HCT116 (cell line): Measurements from ENCODE around the gene CASP8. TPM values are rescaled to one million over a fixed set of nuclear protein-coding genes. Genes with fewer than 3 reads are reported as not detected.

Experiments used
- ATAC-seq: fragments of 200-7000 bp; cut with Tn5 transposase; 2 replicates; pipeline ENCODE4 v1.9.1; 2020; ENCODE audit warnings: mild to moderate bottlenecking, moderate library complexity
- BruUV-seq: library from RNA; stranded (reverse); fragments of 400-500 nt; replicated peaks from 2 replicates; lab custom pipeline; 2021; lab: Mats Ljungman, UMichigan
- CTCF ChIA-PET: fragments of 300-600 bp; sonication (Branson Sonifier 250); formaldehyde crosslinking; loops from one replicate; lab custom pipeline; 2021; ENCODE audit warnings: antibody characterized with exemption; lab: Charles Lee
- POLR2A ChIA-PET: fragments of 300-600, 350-600 bp; sonication (Branson Sonifier 250); formaldehyde crosslinking; loops from one replicate; lab custom pipeline; 2021; ENCODE audit warnings: antibody characterized with exemption; lab: Charles Lee
- RAD21 ChIA-PET, 2 experiments: fragments of 300-600 bp; sonication (Branson Sonifier 250); formaldehyde crosslinking; loops; one replicate each; lab custom pipeline; 2023; ENCODE audit warnings: low total read pairs in 2 of 2; ENCODE audit not compliant: uncharacterized antibody in 2 of 2, unreplicated experiment in 2 of 2, low non-redundant PET in 1 of 2; lab: Charles Lee
- DNase-seq: peaks from one replicate; pipeline ENCODE4 v3.0.0-alpha.2; 2010; ENCODE audit warnings: low read depth, low spot score
- H2AFZ ChIP-seq: fragments of 200-600 bp; shearing (Covaris generic), sonication (generic); 2 replicates; pipeline ENCODE4 v1.6.1; 2017; ENCODE audit warnings: low read depth, mixed run types, mixed read lengths, antibody characterized with exemption, low read length; ENCODE audit not compliant: poor library complexity, severe bottlenecking
- H3K27ac ChIP-seq: 2 replicates; pipeline ENCODE4 v1.5.1; 2012; ENCODE audit warnings: low read depth, low read length
- H3K27me3 ChIP-seq: fragments of 200-600 bp; sonication (generic); 2 replicates; pipeline ENCODE4 v1.6.1; 2016; ENCODE audit warnings: mixed run types, low read length, mixed read lengths; ENCODE audit not compliant: insufficient read depth
- H3K36me3 ChIP-seq, 2 experiments: fragments of 200-500 bp in 1 of 2; fragments of 200-600 bp in 1 of 2; sonication (Bioruptor generic) in 1 of 2; sonication (generic) in 1 of 2; 2 replicates each; pipeline versions ENCODE4 v1.5.1 to v1.6.1; 2014 to 2016; ENCODE audit warnings: low read length in 2 of 2, inconsistent platforms in 1 of 2, mixed read lengths in 1 of 2, mixed run types in 1 of 2; ENCODE audit not compliant: insufficient read depth in 2 of 2, control insufficient read depth in 1 of 2
- H3K4me1 ChIP-seq, 2 experiments: fragments of 200-600 bp in 1 of 2; sonication (generic) in 1 of 2; 2 replicates each; pipeline versions ENCODE4 v1.5.1 to v1.6.1; 2012 to 2017; ENCODE audit warnings: low read length in 2 of 2, inconsistent platforms in 1 of 2, mild to moderate bottlenecking in 1 of 2, mixed read lengths in 1 of 2, mixed run types in 1 of 2, moderate library complexity in 1 of 2; ENCODE audit not compliant: insufficient read depth in 2 of 2, control insufficient read depth in 1 of 2
- H3K4me2 ChIP-seq: fragments of 200-600 bp; sonication (generic); 2 replicates; pipeline ENCODE4 v1.6.1; 2017; ENCODE audit warnings: mixed run types, low read length, mixed read lengths
- H3K4me3 ChIP-seq, 2 experiments: fragments of 200-600 bp in 1 of 2; sonication (generic) in 1 of 2; replicated peaks in 1 of 2; 2 replicates each; pipeline ENCODE4 v1.5.1; 2011 to 2016; ENCODE audit warnings: low read length in 2 of 2, control low read depth in 1 of 2, low read depth in 1 of 2, mild to moderate bottlenecking in 1 of 2, mixed read lengths in 1 of 2, mixed run types in 1 of 2
- H3K79me2 ChIP-seq: fragments of 200-600 bp; sonication (generic); 2 replicates; pipeline ENCODE4 v1.6.1; 2017; ENCODE audit warnings: mild to moderate bottlenecking, mixed run types, low read length, moderate library complexity, mixed read lengths; ENCODE audit not compliant: insufficient read depth
- H3K9ac ChIP-seq: fragments of 200-600 bp; sonication (generic); 2 replicates; pipeline ENCODE4 v1.6.1; 2016; ENCODE audit warnings: low read length, mixed read lengths
- H3K9me2 ChIP-seq: fragments of 200-600 bp; sonication (generic), shearing (Covaris generic); 2 replicates; pipeline ENCODE4 v1.6.1; 2017; ENCODE audit warnings: mixed run types, mild to moderate bottlenecking, moderate library complexity; ENCODE audit not compliant: insufficient read depth
- H3K9me3 ChIP-seq, 2 experiments: fragments of 200-500 bp in 1 of 2; fragments of 200-600 bp in 1 of 2; sonication (Bioruptor generic) in 1 of 2; sonication (generic) in 1 of 2; 2 replicates each; pipeline ENCODE4 v1.6.1; 2014 to 2017; ENCODE audit warnings: low read length in 2 of 2, mixed read lengths in 2 of 2, inconsistent platforms in 1 of 2, low read depth in 1 of 2, mild to moderate bottlenecking in 1 of 2, mixed run types in 1 of 2, moderate library complexity in 1 of 2; ENCODE audit not compliant: control insufficient read depth in 1 of 2, insufficient read depth in 1 of 2
- H4K20me1 ChIP-seq: fragments of 200-600 bp; sonication (generic), shearing (Covaris generic); 2 replicates; pipeline ENCODE4 v1.6.1; 2017; ENCODE audit warnings: mixed run types, mild to moderate bottlenecking, moderate library complexity; ENCODE audit not compliant: insufficient read depth
- CEBPB ChIP-seq: IDR thresholded peaks from 2 replicates; pipeline ENCODE4 v1.6.1; 2012; ENCODE audit warnings: low read depth
- CTCF ChIP-seq, 3 experiments: fragments of 200-600 bp in 1 of 3; sonication (generic) in 1 of 3; IDR thresholded peaks in 2 of 3; conservative IDR thresholded peaks in 1 of 3; 2 replicates each; pipeline ENCODE4 v1.5.1; 2012 to 2017; ENCODE audit warnings: low read depth in 2 of 3, low read length in 2 of 3, antibody characterized with exemption in 1 of 3, borderline replicate concordance in 1 of 3, control low read depth in 1 of 3, mild to moderate bottlenecking in 1 of 3, mixed read lengths in 1 of 3, mixed run types in 1 of 3, moderate library complexity in 1 of 3; ENCODE audit not compliant: insufficient read depth in 1 of 3
- EGR1 ChIP-seq: IDR thresholded peaks from 2 replicates; pipeline ENCODE4 v1.6.1; 2012; ENCODE audit warnings: low read depth
- ELF1 ChIP-seq: IDR thresholded peaks from 2 replicates; pipeline ENCODE4 v1.6.1; 2012; ENCODE audit warnings: low read depth, borderline replicate concordance
- EZH2 ChIP-seq: fragments of 200-600 bp; sonication (generic); IDR thresholded peaks from 2 replicates; pipeline ENCODE4 v1.6.1; 2017; ENCODE audit warnings: antibody characterized with exemption, mixed run types
- EZH2phosphoT487 ChIP-seq: fragments of 200-600 bp; IDR thresholded peaks from 2 replicates; pipeline ENCODE4 v1.6.1; 2018; ENCODE audit warnings: antibody characterized with exemption, borderline replicate concordance
- FOSL1 ChIP-seq: IDR thresholded peaks from 2 replicates; pipeline ENCODE4 v1.6.1; 2012; ENCODE audit warnings: low read depth
- JUND ChIP-seq: IDR thresholded peaks from 2 replicates; pipeline ENCODE4 v1.6.1; 2012
- POLR2A ChIP-seq: IDR thresholded peaks from 2 replicates; pipeline ENCODE4 v1.7.0; 2011; ENCODE audit warnings: borderline replicate concordance; ENCODE audit not compliant: insufficient read depth, insufficient read length; ENCODE audit errors: extremely low read depth
- POLR2AphosphoS5 ChIP-seq: IDR thresholded peaks from 2 replicates; pipeline ENCODE4 v1.6.1; 2011; ENCODE audit warnings: mild to moderate bottlenecking, low read depth, low read length, moderate library complexity
- RAD21 ChIP-seq: IDR thresholded peaks from 2 replicates; pipeline ENCODE4 v1.6.1; 2012; ENCODE audit warnings: low read depth, mild to moderate bottlenecking
- SIN3A ChIP-seq: IDR thresholded peaks from 2 replicates; pipeline ENCODE4 v1.6.1; 2012; ENCODE audit warnings: low read depth
- SP1 ChIP-seq: IDR thresholded peaks from 2 replicates; pipeline ENCODE4 v1.6.1; 2012; ENCODE audit warnings: low read depth
- TCF7L2 ChIP-seq: IDR thresholded peaks from 2 replicates; pipeline ENCODE4 v1.7.0; 2011; ENCODE audit warnings: borderline replicate concordance, inconsistent platforms; ENCODE audit not compliant: insufficient read depth, insufficient read length; ENCODE audit errors: extremely low read depth
- YY1 ChIP-seq: IDR thresholded peaks from 2 replicates; pipeline ENCODE4 v1.6.1; 2011; ENCODE audit warnings: low read length, low read depth, moderate library complexity, mild to moderate bottlenecking; ENCODE audit not compliant: insufficient replicate concordance; ENCODE audit errors: extremely low read depth
- ZFX ChIP-seq: fragments of 450-650 bp; IDR thresholded peaks from 2 replicates; pipeline ENCODE4 v1.6.1; 2017
- intact Hi-C: fragments of 100-400 bp; cut with micrococcal nuclease; formaldehyde crosslinking; loops from 2 replicates; pipeline ENCODE4 v1.10.0; 2022
- total RNA-seq: library from RNA; stranded (reverse); gene quantifications from one replicate; pipeline ENCODE4 v1.2.1, GENCODE V29; 2021; ENCODE audit not compliant: unreplicated experiment

CASP8 gene
- total RNA-seq, 1 experiment from 2014 or later: 29.6 TPM

- ChIA-PET POLR2A (no interaction called here), CTCF (no interaction called here), RAD21 (no interaction called here)
- H3K4me3 ChIP-seq: no peak overlapping the region
- BruUV-seq: no TSS peak
- TF ChIP-seq EZH2 (no peak), JUND (no peak), CEBPB (no peak)
- 0 out of 4 replicates have a peak, but pooled peaks cover 0 to 7% of the 10 kb centered on the region in 2 experiments for H3K9me3 ChIP-seq
- no peak overlapping the region for H3K9ac ChIP-seq
- H3K27me3 ChIP-seq: no peaks in the 10 kb centered on the region
- no peak overlapping the region for H3K4me2 ChIP-seq
- H3K79me2 ChIP-seq: no peaks in the 10 kb centered on the region
- ATAC-seq: no peak; the same call in 1 of the 2 replicates
- no peak for DNase-seq
- no peaks in the 10 kb centered on the region for H3K9me2 ChIP-seq
- H2AFZ ChIP-seq: no peak overlapping the region
- H3K4me1 ChIP-seq: no peaks in the 10 kb centered on the region
- intact Hi-C loops: no loop called here
- no peak overlapping the region for H3K27ac ChIP-seq
- no peaks in the 10 kb centered on the region for H4K20me1 ChIP-seq
- H3K36me3 ChIP-seq: peaks cover 5 to 19% of the 10 kb centered on the region in 2 experiments
Observed at GRCh38 chr2:201244829-201245228, 15.5 kb upstream of the CASP8 start.

GRCh38 chr2:201246280-201246679 is 14.1 kb upstream of the CASP8 start:
- intact Hi-C loops: no loop called here
- H2AFZ ChIP-seq: no peak overlapping the region
- H3K9me2 ChIP-seq: no peaks in the 10 kb centered on the region
- H4K20me1 ChIP-seq: no peaks in the 10 kb centered on the region
- peaks cover 0 to 6% of the 10 kb centered on the region in 2 experiments; a peak in 1 of 4 replicates for H3K36me3 ChIP-seq
- H3K27me3 ChIP-seq: no peaks in the 10 kb centered on the region
- ChIA-PET POLR2A (no interaction called here), RAD21 (no interaction called here), CTCF (no interaction called here)
- no peaks in the 10 kb centered on the region for H3K4me1 ChIP-seq
- H3K4me3 ChIP-seq: no peak overlapping the region
- H3K27ac ChIP-seq: no peak overlapping the region
- no peak overlapping the region for H3K4me2 ChIP-seq
- H3K79me2 ChIP-seq: no peaks in the 10 kb centered on the region
- H3K9me3 ChIP-seq: 0 out of 4 replicates have a peak, but pooled peaks cover 0 to 7% of the 10 kb centered on the region in 2 experiments
- no peak for DNase-seq
- no TSS peak for BruUV-seq
- no peak for ATAC-seq
- TF ChIP-seq POLR2AphosphoS5 (no peak), EGR1 (no peak), EZH2 (no peak), CTCF (IDR thresholded peaks at IDR 0.05 in 2 of 3, conservative IDR thresholded peaks at IDR 0.05 in 1 of 3; ENCODE audit: borderline replicate concordance in 1 of 3, insufficient read depth in 1 of 3, low read depth in 2 of 3, low read length in 2 of 3) (no peak), EZH2phosphoT487 (no peak), YY1 (no peak), SIN3A (no peak), FOSL1 (no peak), ZFX (no peak), POLR2A (no peak), RAD21 (no peak), ELF1 (no peak), SP1 (no peak), TCF7L2 (no peak)
- H3K9ac ChIP-seq: no peak overlapping the region
